Activated T-helper 17 cell treated with anti-CD3 and anti-CD28 coated beads, Interleukin-2, amount 50 U/mL, for 72 hours (primary cell): ENCODE measurements around the gene CCDC39. TPM values are rescaled to one million over a fixed set of nuclear protein-coding genes. Genes with fewer than 3 reads are reported as not detected.
"Not testable (repeated sequence)": the region's sequence is repeated elsewhere in the genome, so short reads cannot be mapped to it uniquely, and the experiment has no call there.

Experiments
- ATAC-seq: fragments of 150-1000 bp; cut with Tn5 transposase; replicated peaks from 2 replicates; pipeline ENCODE4 v1.10.0; 2021; ENCODE audit warnings: mild to moderate bottlenecking, moderate library complexity
- H3K27ac Mint-ChIP-seq: one replicate; pipeline ENCODE4 v1.8.0; 2022; ENCODE audit warnings: mixed read lengths
- H3K27me3 Mint-ChIP-seq: one replicate; pipeline ENCODE4 v1.8.0; 2022; ENCODE audit warnings: mixed read lengths
- H3K36me3 Mint-ChIP-seq: one replicate; pipeline ENCODE4 v1.8.0; 2022; ENCODE audit warnings: low read depth, mild to moderate bottlenecking, mixed read lengths
- H3K4me1 Mint-ChIP-seq: one replicate; pipeline ENCODE4 v1.8.0; 2022; ENCODE audit warnings: mixed read lengths
- H3K4me3 Mint-ChIP-seq: one replicate; pipeline ENCODE4 v1.8.0; 2022; ENCODE audit warnings: mild to moderate bottlenecking, mixed read lengths
- H3K9me3 Mint-ChIP-seq: one replicate; pipeline ENCODE4 v1.8.0; 2022; ENCODE audit warnings: mixed read lengths
- total RNA-seq, 2 donors: library from RNA; stranded (reverse); gene quantifications; one replicate each; pipeline ENCODE4 v1.2.3, GENCODE V29; 2022

CCDC39 gene
- total RNA-seq, 2 donors from 2014 or later = not detected

DNA sequence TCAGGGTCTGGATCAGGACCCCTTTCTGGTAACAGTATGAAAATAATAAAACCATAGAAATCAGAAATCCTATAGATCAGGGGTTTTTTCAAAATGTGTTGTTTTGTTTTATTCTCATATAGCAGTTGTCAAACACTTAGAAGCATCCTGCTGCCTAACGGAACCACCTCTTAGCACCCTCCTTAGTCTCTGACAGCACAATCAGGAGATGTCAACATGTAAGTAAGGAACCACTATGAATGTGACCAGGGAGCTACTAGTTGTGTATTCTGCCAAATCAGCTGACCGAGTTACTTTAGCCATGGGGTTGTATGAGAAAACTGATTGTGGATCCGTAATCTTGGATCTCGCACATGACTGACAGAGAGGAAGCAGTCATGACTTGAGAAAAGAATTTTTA, 22.2 kb downstream of the CCDC39 start:
- Mint-ChIP-seq H3K4me3 (no peak overlapping the region), H3K27ac (no peak overlapping the region), H3K4me1 (no peaks in the 10 kb centered on the region), H3K27me3 (peaks cover 26% of the 10 kb centered on the region), H3K36me3 (no peaks in the 10 kb centered on the region), H3K9me3 (no peaks in the 10 kb centered on the region)
- ATAC-seq = no peak

DNA sequence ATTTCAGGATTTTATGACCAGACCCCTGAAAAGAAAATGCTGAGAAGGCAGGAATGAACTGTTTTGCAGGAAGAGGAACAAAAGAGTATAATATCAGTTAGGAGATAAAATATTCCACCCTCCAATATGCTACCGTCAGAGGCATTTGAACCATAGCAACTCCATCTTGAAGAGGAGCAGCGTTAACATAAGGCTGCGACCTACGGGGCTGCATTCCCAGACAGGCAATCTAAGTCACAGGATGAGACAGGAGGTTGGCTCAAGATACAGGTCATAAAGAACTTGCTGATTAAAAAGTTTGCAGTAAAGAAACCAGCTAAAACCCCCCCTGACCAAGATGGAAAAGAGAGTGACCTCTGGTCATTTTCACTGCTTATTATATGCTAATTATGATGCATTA, 22.9 kb downstream of the CCDC39 start:
- Mint-ChIP-seq H3K4me3 (no peak overlapping the region), H3K36me3 (no peaks in the 10 kb centered on the region), H3K9me3 (no peaks in the 10 kb centered on the region), H3K27ac (no peak overlapping the region), H3K27me3 (peaks cover 26% of the 10 kb centered on the region), H3K4me1 (no peaks in the 10 kb centered on the region)
- no peak for ATAC-seq

GRCh38 chr3:180646187-180646790, 33.0 kb downstream of the CCDC39 start:
- Mint-ChIP-seq H3K4me1 (no peaks in the 10 kb centered on the region), H3K9me3 (no peaks in the 10 kb centered on the region), H3K4me3 (no peak overlapping the region), H3K27ac (no peak overlapping the region), H3K27me3 (peaks cover 32% of the 10 kb centered on the region), H3K36me3 (no peaks in the 10 kb centered on the region)
- no peak for ATAC-seq

DNA sequence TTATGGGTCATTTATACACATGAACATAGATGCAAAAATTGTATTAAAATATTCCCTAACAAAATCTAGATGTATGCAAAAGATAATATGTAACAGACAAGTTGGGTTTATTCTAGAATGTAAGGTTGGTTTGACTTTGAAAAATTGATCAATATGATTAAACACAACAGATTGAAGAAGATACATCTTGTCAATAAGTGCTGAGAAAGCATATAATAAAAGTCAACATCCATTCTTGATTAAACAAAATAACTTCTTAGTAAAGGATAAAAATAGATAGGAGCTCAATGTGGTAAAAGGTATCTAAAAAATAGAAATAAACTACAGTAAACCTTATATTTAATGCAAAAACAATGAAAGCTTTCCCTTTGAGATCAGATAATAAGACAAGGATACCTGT, 38.3 kb downstream of the CCDC39 start:
- Mint-ChIP-seq H3K27me3 (peaks cover 34% of the 10 kb centered on the region), H3K4me3 (no peak overlapping the region), H3K4me1 (no peaks in the 10 kb centered on the region), H3K36me3 (no peaks in the 10 kb centered on the region), H3K9me3 (no peaks in the 10 kb centered on the region), H3K27ac (no peak overlapping the region)
- ATAC-seq = no peak

GRCh38 chr3:180633722-180634121, 45.6 kb downstream of the CCDC39 start:
- Mint-ChIP-seq H3K9me3 (no peaks in the 10 kb centered on the region), H3K4me1 (no peaks in the 10 kb centered on the region), H3K27ac (no peak overlapping the region), H3K4me3 (no peak overlapping the region), H3K27me3 (peaks cover 49% of the 10 kb centered on the region), H3K36me3 (no peaks in the 10 kb centered on the region)
- no peak for ATAC-seq

GRCh38 chr3:180631317-180631716, 48.0 kb downstream of the CCDC39 start:
- Mint-ChIP-seq H3K27ac (no peak overlapping the region), H3K27me3 (peaks cover 39% of the 10 kb centered on the region), H3K4me3 (no peak overlapping the region), H3K36me3 (no peaks in the 10 kb centered on the region), H3K4me1 (no peaks in the 10 kb centered on the region), H3K9me3 (no peaks in the 10 kb centered on the region)
- ATAC-seq = no peak

DNA sequence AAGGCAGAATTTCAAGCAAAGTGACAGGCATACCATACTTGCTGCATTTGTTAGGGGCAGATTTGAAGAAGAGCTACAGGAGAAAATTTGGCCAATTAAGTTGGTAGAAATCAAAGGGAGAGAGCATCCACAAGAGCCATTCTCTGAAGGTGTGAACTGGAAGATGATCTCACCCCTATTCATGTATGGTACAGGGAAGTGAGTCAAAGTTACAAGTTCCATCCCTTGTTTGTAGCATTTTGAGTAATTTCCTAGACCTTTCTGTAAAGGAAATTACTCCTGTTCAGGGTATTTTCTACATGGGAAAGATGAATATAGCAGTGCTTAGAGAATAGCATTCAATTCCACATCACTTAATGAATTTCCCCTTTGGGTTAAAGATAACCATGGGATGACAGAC, 48.9 kb downstream of the CCDC39 start:
- Mint-ChIP-seq H3K36me3 (peaks cover 5% of the 10 kb centered on the region), H3K4me1 (peaks cover 4% of the 10 kb centered on the region), H3K9me3 (no peaks in the 10 kb centered on the region), H3K27ac (peak overlapping the region; percentile 7), H3K27me3 (peaks cover 31% of the 10 kb centered on the region), H3K4me3 (no peak overlapping the region)
- ATAC-seq = peak; percentile 84

DNA sequence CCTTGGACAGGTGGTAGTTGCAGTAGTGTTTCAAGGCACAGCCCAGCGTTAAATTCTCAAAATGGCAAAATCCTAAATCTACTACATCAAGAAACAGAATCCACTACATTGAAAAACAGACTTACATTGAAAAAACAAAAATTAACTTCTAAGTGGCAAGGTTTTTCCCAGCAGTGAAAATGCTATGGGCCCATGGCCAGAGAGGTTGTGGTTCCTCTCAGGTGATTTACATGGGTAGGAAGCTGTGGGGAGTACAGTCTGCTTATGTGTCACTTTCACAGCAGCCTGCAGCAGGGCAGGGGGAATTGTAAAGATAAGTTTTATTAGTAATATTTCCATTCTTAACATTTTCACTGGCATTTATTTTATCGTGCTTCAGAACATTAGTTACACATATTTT, 52.4 kb downstream of the CCDC39 start:
- Mint-ChIP-seq H3K4me3 (no peak overlapping the region), H3K36me3 (peaks cover 28% of the 10 kb centered on the region), H3K4me1 (peaks cover 20% of the 10 kb centered on the region), H3K27me3 (peaks cover 3% of the 10 kb centered on the region), H3K27ac (no peak overlapping the region), H3K9me3 (no peaks in the 10 kb centered on the region)
- ATAC-seq = no peak

- H3K27me3 Mint-ChIP-seq = no peaks in the 10 kb centered on the region
- H3K36me3 Mint-ChIP-seq = peaks cover 28% of the 10 kb centered on the region
- H3K4me1 Mint-ChIP-seq = peaks cover 20% of the 10 kb centered on the region
- ATAC-seq = peak; percentile 80
- H3K9me3 Mint-ChIP-seq = no peaks in the 10 kb centered on the region
- H3K27ac Mint-ChIP-seq = peak overlapping the region; percentile 64
- peak overlapping the region; percentile 8 for H3K4me3 Mint-ChIP-seq
Observed at GRCh38 chr3:180624714-180625113, 54.6 kb downstream of the CCDC39 start.

GRCh38 chr3:180619723-180620122, 59.6 kb downstream of the CCDC39 start:
- no peak for ATAC-seq
- Mint-ChIP-seq H3K4me3 (no peak overlapping the region), H3K27ac (no peak overlapping the region), H3K4me1 (peaks cover 10% of the 10 kb centered on the region), H3K36me3 (peaks cover 25% of the 10 kb centered on the region), H3K27me3 (no peaks in the 10 kb centered on the region), H3K9me3 (no peaks in the 10 kb centered on the region)

DNA sequence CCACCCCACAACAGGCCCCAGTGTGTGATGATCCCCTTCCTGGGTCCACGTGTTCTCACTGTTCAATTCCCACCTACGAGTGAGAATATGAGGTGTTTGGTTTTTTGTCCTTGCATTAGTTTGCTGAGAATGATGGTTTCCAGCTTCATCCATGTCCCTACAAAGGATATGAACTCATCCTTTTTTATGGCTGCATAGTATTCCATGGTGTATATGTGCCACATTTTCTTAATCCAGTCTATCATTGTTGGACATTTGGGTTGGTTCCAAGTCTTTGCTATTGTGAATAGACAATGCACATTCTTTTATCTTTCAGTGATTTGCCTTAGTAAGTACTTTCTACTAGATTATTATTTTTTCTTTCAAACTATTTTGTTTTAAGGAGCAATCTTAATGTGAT, 60.7 kb downstream of the CCDC39 start:
- not testable (repeated sequence) for H3K4me3 Mint-ChIP-seq, H3K9me3 Mint-ChIP-seq, H3K4me1 Mint-ChIP-seq, H3K27ac Mint-ChIP-seq, ATAC-seq, H3K27me3 Mint-ChIP-seq
- H3K36me3 Mint-ChIP-seq = peaks cover 21% of the 10 kb centered on the region

GRCh38 chr3:180617049-180617448, 62.2 kb downstream of the CCDC39 start:
- Mint-ChIP-seq H3K27ac (no peak overlapping the region), H3K27me3 (no peaks in the 10 kb centered on the region), H3K4me1 (no peaks in the 10 kb centered on the region), H3K36me3 (peaks cover 31% of the 10 kb centered on the region), H3K4me3 (no peak overlapping the region), H3K9me3 (no peaks in the 10 kb centered on the region)
- no peak for ATAC-seq

- Mint-ChIP-seq H3K9me3 (no peaks in the 10 kb centered on the region), H3K4me1 (no peaks in the 10 kb centered on the region), H3K36me3 (peaks cover 42% of the 10 kb centered on the region), H3K27me3 (no peaks in the 10 kb centered on the region), H3K27ac (no peak overlapping the region), H3K4me3 (no peak overlapping the region)
- no peak for ATAC-seq
Observed at GRCh38 chr3:180615954-180616353, 63.3 kb downstream of the CCDC39 start.

GRCh38 chr3:180612364-180612763, 66.9 kb downstream of the CCDC39 start:
- Mint-ChIP-seq H3K27ac (no peak overlapping the region), H3K9me3 (no peaks in the 10 kb centered on the region), H3K4me1 (no peaks in the 10 kb centered on the region), H3K4me3 (no peak overlapping the region), H3K27me3 (no peaks in the 10 kb centered on the region), H3K36me3 (peaks cover 77% of the 10 kb centered on the region)
- no peak for ATAC-seq

- ATAC-seq = no peak
- Mint-ChIP-seq H3K4me3 (no peak overlapping the region), H3K36me3 (peaks cover 91% of the 10 kb centered on the region), H3K27ac (no peak overlapping the region), H3K27me3 (no peaks in the 10 kb centered on the region), H3K9me3 (no peaks in the 10 kb centered on the region), H3K4me1 (no peaks in the 10 kb centered on the region)
Observed at GRCh38 chr3:180611006-180611405, 68.3 kb downstream of the CCDC39 start.
